ENCODE data around the gene CERT1.

The CERT1 gene

GRCh38 chr5:75373862-75374261, 137.6 kb downstream of the CERT1 start:
- no peak for TF ChIP-seq POLR2A (IDR thresholded peaks at IDR 0.05; ENCODE audit: low read depth, low read length)
- FAIRE-seq, result no peak
- DNase-seq (ENCODE audit: insufficient read length, low spot score), result no peak

DNA sequence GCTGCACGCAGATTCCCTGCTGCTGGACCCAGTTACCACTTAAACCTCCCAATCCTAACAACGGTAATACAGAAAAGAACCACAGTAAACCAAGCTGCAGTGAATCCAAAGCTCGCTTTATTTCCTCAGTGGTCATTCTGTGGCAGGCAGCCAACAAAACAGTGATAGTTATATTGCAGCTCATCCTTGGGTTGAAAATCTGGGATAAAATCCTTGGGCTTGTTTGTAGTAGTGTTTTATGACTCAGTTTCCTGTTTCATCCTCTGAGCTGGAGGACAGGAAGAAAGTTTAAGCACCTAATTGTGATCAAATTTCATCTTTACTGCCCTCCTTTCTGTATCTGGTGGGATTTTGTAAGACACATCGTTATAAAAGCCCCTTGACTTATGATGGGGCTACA, 143.0 kb downstream of the CERT1 start:
- FAIRE-seq (no peak), DNase-seq (ENCODE audit: insufficient read length, low spot score) (no peak)

DNA sequence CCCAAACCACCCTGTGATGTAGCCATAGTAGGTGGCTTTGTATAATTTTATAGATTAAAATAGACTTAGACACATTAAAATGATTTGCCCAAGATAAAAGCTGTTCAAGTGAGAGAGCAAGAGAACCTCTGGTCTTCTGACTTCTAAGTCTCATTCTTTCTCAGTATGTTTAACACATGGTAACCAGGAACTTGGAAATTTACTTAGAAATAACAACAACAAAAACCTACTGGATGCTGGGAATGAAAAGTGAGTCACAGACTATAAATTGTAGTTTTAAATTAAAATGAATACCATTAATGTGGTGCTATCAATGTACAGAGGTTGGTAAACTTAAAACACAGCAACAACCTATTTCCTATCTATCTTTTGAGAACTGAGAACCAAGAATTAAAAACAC, 144.0 kb downstream of the CERT1 start:
- no peak for FAIRE-seq
- TF ChIP-seq POLR2A (IDR thresholded peaks at IDR 0.05; ENCODE audit: low read depth, low read length), result no peak
- no peak for DNase-seq (ENCODE audit: insufficient read length, low spot score)

More for the DNA sequence above, 143.0 kb downstream of the CERT1 start:
- TF ChIP-seq POLR2A (IDR thresholded peaks at IDR 0.05; ENCODE audit: low read depth, low read length), result no peak

- no peak for FAIRE-seq
- DNase-seq (ENCODE audit: insufficient read length, low spot score), result no peak
- no peak for TF ChIP-seq POLR2A (IDR thresholded peaks at IDR 0.05; ENCODE audit: low read depth, low read length)
Measured at GRCh38 chr5:75366787-75367186, 144.6 kb downstream of the CERT1 start.

DNA sequence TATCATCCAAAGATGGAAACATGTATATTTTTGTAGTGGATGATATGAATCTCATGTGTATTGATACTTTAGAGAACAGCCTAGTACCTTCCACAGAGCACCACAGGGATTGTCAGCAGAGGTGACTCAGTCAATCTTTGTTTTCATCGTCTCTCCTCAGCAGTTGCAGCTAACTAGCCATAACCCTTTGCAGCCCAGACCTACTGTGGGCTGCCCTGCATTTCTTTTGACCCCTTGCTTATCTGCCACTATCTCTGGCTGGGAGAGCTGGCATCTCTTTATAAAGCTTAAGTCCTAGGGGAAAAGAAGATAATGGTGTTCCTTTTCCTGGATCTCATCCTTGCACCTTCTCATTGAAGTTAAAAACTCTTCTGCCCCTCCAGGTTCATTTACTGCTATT, 145.7 kb downstream of the CERT1 start:
- FAIRE-seq, result no peak
- no peak for TF ChIP-seq POLR2A (IDR thresholded peaks at IDR 0.05; ENCODE audit: low read depth, low read length)
- DNase-seq (ENCODE audit: insufficient read length, low spot score), result no peak

DNA sequence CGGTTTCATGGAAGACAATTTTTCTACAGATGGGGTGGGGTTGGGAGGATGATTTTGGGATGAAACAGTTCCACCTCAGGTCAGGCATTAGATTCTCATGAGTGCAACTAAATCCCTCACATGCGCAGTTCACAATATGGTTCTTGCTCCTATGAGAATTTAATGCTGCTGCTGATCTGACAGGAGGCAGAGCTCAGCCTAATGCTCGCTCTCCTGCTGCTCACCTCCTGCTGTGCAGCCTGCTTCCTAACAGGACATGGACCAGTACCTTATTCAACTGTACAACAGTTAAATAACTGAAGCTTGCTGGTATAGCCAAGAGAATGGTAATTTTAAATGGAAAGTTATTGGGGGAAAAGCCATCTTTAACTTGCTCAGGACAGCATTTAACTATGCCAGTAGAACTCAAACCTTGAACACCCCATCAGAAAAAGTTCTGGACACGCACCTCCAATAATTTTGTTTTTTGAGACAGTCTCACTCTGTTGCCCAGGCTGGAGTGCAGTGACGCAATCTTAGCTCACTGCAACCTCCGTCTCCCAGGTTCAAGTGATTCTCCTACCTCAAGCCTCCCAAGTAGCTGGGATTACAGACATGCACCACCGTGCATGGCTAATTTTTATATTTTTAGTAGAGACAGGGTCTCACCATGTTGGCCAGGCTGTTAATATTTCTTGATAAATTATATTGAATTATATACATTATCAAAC, 146.7 kb downstream of the CERT1 start:
- DNase-seq (ENCODE audit: insufficient read length, low spot score) (no peak), FAIRE-seq (no peak)
- no peak for TF ChIP-seq POLR2A (IDR thresholded peaks at IDR 0.05; ENCODE audit: low read depth, low read length)

- DNase-seq (ENCODE audit: insufficient read length, low spot score), result no peak
- TF ChIP-seq POLR2A (IDR thresholded peaks at IDR 0.05; ENCODE audit: low read depth, low read length), result no peak
- no peak for FAIRE-seq
Measured at GRCh38 chr5:75363726-75364495, 147.5 kb downstream of the CERT1 start.

- no peak for FAIRE-seq
- no peak for TF ChIP-seq POLR2A (IDR thresholded peaks at IDR 0.05; ENCODE audit: low read depth, low read length)
Measured at GRCh38 chr5:75363111-75363510, 148.3 kb downstream of the CERT1 start.

GRCh38 chr5:75362474-75362975, 148.9 kb downstream of the CERT1 start:
- TF ChIP-seq POLR2A (IDR thresholded peaks at IDR 0.05; ENCODE audit: low read depth, low read length), result no peak
- no peak for DNase-seq (ENCODE audit: insufficient read length, low spot score)
- no peak for FAIRE-seq

More at GRCh38 chr5:75363111-75363510, 148.3 kb downstream of the CERT1 start:
- no peak for DNase-seq (ENCODE audit: insufficient read length, low spot score)

- TF ChIP-seq POLR2A (IDR thresholded peaks at IDR 0.05; ENCODE audit: low read depth, low read length), result no peak
- DNase-seq (ENCODE audit: insufficient read length, low spot score) (no peak), FAIRE-seq (no peak)
Measured at GRCh38 chr5:75361310-75361709, 150.1 kb downstream of the CERT1 start.

- no peak for DNase-seq (ENCODE audit: insufficient read length, low spot score)
- no peak for TF ChIP-seq POLR2A (IDR thresholded peaks at IDR 0.05; ENCODE audit: low read depth, low read length)
- FAIRE-seq, result no peak
Measured at GRCh38 chr5:75358117-75358516, 153.3 kb downstream of the CERT1 start.

DNA sequence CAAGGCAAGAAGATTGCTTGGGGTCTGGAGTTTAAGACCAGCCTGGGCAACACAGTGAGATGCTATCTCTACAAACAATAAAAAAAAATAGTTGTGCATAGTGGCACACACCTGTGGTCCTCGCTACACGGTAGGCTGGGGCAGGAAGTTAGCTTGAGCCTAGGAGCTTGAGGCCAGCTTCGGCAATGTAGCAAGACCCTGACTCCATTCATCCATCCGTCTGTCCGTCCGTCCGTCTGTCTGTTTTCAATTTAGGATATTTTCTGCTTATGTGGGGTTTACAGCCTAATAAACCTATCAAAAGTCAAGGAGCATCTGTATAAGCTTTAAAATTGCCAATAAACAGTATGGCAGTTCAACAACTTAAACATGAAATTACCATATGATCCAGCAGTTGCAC, 154.7 kb downstream of the CERT1 start:
- TF ChIP-seq POLR2A (IDR thresholded peaks at IDR 0.05; ENCODE audit: low read depth, low read length), result no peak
- DNase-seq (ENCODE audit: insufficient read length, low spot score) (no peak), FAIRE-seq (no peak)

GRCh38 chr5:75355236-75355635, 156.2 kb downstream of the CERT1 start:
- DNase-seq (ENCODE audit: insufficient read length, low spot score) (no peak), FAIRE-seq (no peak)
- no peak for TF ChIP-seq POLR2A (IDR thresholded peaks at IDR 0.05; ENCODE audit: low read depth, low read length)

- FAIRE-seq (peak; percentile 36), DNase-seq (ENCODE audit: insufficient read length, low spot score) (no peak)
- no peak for TF ChIP-seq POLR2A (IDR thresholded peaks at IDR 0.05; ENCODE audit: low read depth, low read length)
Measured at GRCh38 chr5:75351139-75351926, 160.1 kb downstream of the CERT1 start.

Data from H54 (cell line).